Measurements from ENCODE around the gene C19orf81. TPM values are rescaled to one million over a fixed set of nuclear protein-coding genes. Genes with fewer than 3 reads are reported as not detected.

The C19orf81 gene
- total and polyA plus RNA-seq, 9 of the 15 experiments (the other 6 are each of a cell fraction or from before 2014, with no cell fraction given): 2.5 to 42.9 (median 33.0) TPM; not detected in 4

- no peak for TF ChIP-seq TFE3 (CRISPR knock-in tag; IDR thresholded peaks at IDR 0.05)
- peak; percentile 29; the same call in 1 of the 2 replicates for TF ChIP-seq ESRRA (IDR thresholded peaks at IDR 0.05; ENCODE audit: borderline replicate concordance, low read depth)
- no peak for TF ChIP-seq NR2C1 (IDR thresholded peaks at IDR 0.05)
- no peak for TF ChIP-seq NR2C1 (tag; IDR thresholded peaks at IDR 0.05)
- no peak for TF ChIP-seq MCM5 (IDR thresholded peaks at IDR 0.05; ENCODE audit: low read depth)
- TF ChIP-seq SMAD1 (IDR thresholded peaks at IDR 0.05; ENCODE audit: low read depth, low read length, partially characterized antibody): no peak
- no peak for TF ChIP-seq RBM39 (optimal IDR thresholded peaks at IDR 0.05; ENCODE audit: low read depth, low read length)
- TF ChIP-seq ZBTB33 (CRISPR knock-in tag; IDR thresholded peaks at IDR 0.05): peak; percentile 79
- no peak for TF ChIP-seq ZFX (CRISPR knock-in tag; IDR thresholded peaks at IDR 0.05)
- TF ChIP-seq, protein P1, sequence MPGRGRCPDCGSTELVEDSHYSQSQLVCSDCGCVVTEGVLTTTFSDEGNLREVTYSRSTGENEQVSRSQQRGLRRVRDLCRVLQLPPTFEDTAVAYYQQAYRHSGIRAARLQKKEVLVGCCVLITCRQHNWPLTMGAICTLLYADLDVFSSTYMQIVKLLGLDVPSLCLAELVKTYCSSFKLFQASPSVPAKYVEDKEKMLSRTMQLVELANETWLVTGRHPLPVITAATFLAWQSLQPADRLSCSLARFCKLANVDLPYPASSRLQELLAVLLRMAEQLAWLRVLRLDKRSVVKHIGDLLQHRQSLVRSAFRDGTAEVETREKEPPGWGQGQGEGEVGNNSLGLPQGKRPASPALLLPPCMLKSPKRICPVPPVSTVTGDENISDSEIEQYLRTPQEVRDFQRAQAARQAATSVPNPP (IDR thresholded peaks at IDR 0.05; ENCODE audit: borderline replicate concordance, insufficient read depth, insufficient read length): no peak
- TF ChIP-seq PTRF (tag; IDR thresholded peaks at IDR 0.05): no peak
- TF ChIP-seq CHD4 (IDR thresholded peaks at IDR 0.05; ENCODE audit: insufficient read depth, insufficient replicate concordance, low read depth, low read length, poor library complexity, severe bottlenecking): no peak
- no peak for TF ChIP-seq ZNF766 (CRISPR knock-in tag; conservative IDR thresholded peaks at IDR 0.05)
- TF ChIP-seq BCOR (IDR thresholded peaks at IDR 0.05): peak; percentile 96
- peak in 1 of 2 experiments; percentile 66; a peak in 1 of 4 replicates for TF ChIP-seq RCOR1 (IDR thresholded peaks at IDR 0.05; ENCODE audit: borderline replicate concordance in 1 of 2, low read depth in 2 of 2, low read length in 2 of 2)
- TF ChIP-seq, protein P2, sequence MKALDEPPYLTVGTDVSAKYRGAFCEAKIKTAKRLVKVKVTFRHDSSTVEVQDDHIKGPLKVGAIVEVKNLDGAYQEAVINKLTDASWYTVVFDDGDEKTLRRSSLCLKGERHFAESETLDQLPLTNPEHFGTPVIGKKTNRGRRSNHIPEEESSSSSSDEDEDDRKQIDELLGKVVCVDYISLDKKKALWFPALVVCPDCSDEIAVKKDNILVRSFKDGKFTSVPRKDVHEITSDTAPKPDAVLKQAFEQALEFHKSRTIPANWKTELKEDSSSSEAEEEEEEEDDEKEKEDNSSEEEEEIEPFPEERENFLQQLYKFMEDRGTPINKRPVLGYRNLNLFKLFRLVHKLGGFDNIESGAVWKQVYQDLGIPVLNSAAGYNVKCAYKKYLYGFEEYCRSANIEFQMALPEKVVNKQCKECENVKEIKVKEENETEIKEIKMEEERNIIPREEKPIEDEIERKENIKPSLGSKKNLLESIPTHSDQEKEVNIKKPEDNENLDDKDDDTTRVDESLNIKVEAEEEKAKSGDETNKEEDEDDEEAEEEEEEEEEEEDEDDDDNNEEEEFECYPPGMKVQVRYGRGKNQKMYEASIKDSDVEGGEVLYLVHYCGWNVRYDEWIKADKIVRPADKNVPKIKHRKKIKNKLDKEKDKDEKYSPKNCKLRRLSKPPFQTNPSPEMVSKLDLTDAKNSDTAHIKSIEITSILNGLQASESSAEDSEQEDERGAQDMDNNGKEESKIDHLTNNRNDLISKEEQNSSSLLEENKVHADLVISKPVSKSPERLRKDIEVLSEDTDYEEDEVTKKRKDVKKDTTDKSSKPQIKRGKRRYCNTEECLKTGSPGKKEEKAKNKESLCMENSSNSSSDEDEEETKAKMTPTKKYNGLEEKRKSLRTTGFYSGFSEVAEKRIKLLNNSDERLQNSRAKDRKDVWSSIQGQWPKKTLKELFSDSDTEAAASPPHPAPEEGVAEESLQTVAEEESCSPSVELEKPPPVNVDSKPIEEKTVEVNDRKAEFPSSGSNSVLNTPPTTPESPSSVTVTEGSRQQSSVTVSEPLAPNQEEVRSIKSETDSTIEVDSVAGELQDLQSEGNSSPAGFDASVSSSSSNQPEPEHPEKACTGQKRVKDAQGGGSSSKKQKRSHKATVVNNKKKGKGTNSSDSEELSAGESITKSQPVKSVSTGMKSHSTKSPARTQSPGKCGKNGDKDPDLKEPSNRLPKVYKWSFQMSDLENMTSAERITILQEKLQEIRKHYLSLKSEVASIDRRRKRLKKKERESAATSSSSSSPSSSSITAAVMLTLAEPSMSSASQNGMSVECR (CRISPR knock-in tag; IDR thresholded peaks at IDR 0.05): no peak
- no peak for TF ChIP-seq ZNF212 (CRISPR knock-in tag; IDR thresholded peaks at IDR 0.05)
- TF ChIP-seq HNRNPH1 (optimal IDR thresholded peaks at IDR 0.05; ENCODE audit: low read depth, low read length): no peak
These were observed 41.1 kb upstream of the C19orf81 start (continued) for GRCh38 chr19:50607874-50608785.

Measured in K562 (cell line).